GM10266 (cell line): Measurements from ENCODE around the gene CHSY1.

Experiments used
- DNase-seq: peaks from one replicate; pipeline ENCODE4 v3.0.0; 2012; ENCODE audit errors: extremely low spot score
- CTCF ChIP-seq: IDR thresholded peaks from 2 replicates; pipeline ENCODE4 v1.5.1; 2012; ENCODE audit warnings: mild to moderate bottlenecking, low read depth; ENCODE audit not compliant: control insufficient read depth, insufficient read depth; ENCODE audit errors: missing control alignments

The CHSY1 gene

GRCh38 chr15:101192081-101192480 is 59.8 kb downstream of the CHSY1 start:
- no peak for TF ChIP-seq CTCF
- no peak for DNase-seq

GRCh38 chr15:101191242-101191641 is 60.6 kb downstream of the CHSY1 start:
- DNase-seq, result no peak
- no peak for TF ChIP-seq CTCF

GRCh38 chr15:101190092-101190595 is 61.7 kb downstream of the CHSY1 start:
- DNase-seq, result no peak
- no peak for TF ChIP-seq CTCF

- no peak for DNase-seq
- TF ChIP-seq CTCF, result no peak
Measured at GRCh38 chr15:101189409-101190091, 62.3 kb downstream of the CHSY1 start.

GRCh38 chr15:101188637-101189408 is 63.0 kb downstream of the CHSY1 start:
- peak; percentile 64 for DNase-seq
- no peak for TF ChIP-seq CTCF

GRCh38 chr15:101187820-101188636 is 63.8 kb downstream of the CHSY1 start:
- no peak for TF ChIP-seq CTCF
- DNase-seq, result peak; percentile 31
